ELR (cell line): ENCODE measurements around the gene DPM2.

Experiments used
- DNase-seq: peaks from one replicate; pipeline ENCODE4 v3.0.0-alpha.2; 2015; ENCODE audit warnings: low read depth

Gene DPM2

DNA sequence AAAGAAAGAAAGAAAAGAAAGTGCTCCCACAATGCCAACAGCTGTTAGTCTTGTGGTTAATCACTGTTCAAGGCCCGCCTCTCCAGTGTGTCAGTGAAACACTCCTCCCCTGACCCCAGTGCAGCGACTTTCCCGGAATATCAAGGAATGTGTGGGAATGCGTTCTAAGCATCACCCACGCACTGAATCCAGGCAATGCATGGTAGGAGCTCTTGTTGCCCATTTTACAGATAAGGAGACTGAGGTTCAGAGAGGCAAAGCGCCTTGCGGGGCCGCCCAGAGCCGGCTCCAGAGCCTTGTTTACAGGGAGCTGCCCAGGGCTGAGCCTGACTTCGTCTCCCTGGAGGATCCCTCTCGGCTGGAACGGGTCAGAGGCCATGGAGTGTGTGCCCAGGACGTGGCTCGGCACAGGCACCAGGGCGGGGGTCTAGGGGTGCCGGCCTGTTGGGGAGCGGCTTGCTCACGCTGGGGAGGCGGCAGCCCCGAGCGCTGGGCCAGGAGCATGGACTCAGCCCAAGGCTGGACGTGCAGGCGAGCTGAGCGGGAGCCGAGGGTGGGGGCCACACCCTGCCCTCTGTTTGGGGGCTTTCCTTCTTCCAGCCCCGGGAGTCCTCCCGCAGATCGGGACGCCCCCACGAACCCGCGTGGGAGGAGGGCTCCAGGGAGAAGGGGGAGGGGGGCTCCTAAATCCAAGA is 39.1 kb downstream of the DPM2 start:
- peak; percentile 73 for DNase-seq

DNA sequence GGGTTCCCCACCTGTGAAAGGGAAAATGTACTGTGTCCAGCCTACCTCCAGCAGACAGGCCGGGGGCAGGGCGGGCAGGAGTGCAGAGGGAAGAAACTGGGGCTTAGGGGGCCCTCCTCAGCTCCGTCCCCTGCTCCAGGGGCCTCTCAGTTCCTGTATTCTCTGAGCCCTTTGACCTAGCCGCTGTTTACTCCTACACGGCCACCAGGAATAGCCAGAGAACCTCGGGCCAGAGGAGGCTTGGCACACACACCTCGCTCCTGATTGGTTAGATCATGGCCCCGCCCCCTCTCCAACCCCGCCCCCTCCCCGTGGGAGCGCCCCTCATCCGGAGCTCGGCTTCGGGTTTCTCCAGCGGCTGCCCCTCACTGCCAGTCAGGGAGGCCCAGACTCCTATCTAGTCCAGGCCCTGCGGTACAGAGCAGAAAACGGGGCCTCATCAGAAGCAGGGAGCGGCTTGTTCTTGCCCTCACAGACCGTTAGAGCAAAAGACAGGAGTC is 40.4 kb downstream of the DPM2 start:
- DNase-seq = peak; percentile 68

DNA sequence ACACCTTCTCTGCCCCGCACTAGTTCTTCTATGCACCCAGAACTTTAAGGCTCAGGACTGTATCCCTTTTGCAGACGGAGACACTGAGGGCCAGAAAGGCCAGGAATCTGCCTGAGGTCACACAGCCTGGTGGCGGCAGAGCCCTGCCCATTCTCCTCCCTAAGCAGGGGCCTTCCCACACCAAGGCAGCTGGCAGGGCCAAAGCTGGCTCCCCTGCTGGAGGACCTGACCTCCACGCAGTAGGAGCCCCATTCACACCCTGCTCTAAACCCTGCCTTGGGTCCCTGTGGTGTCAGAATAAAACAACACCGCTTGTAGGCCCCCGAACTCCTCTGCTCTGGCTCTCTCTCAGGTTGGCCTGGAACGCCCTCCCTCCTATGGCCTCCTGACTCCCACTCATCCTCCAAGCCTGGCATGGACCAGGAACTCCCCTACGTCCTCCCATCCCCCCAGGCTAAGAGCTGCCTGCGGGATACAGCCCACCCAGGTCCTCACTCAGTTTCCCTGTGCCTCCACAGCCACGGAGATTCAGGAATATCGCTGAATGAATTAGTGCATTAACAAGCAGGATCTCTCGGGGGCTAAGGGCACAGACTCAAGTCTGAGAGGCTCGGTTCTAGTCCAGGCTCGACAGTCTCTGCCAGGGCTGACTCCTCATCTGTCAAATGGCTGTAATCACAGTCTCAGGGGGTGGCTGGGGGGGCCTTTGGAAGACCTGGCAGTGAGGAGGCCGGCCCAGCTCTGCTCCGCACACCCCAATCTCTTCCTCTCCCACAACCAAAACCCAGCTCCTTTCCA is 41.1 kb downstream of the DPM2 start:
- DNase-seq = no peak

DNA sequence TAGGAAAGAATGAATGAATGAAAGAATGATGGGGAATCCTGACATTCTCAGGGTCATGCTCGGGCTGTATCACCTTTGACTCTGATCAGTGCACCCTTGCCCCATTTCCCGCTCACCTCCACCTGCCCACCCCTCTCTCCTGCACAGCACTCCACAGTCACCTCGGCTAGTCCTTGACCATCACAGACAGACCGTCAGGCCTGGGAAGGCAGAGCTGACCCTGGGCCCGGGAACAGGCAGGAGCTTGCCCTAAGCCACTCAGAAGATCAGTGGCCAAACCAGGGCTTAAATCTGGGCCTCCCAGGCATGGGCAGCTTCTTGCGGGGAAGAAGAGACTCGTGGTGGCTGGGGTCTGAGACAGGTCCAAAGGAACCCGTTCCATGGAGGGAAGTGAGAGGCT is 41.8 kb downstream of the DPM2 start:
- DNase-seq = no peak

DNA sequence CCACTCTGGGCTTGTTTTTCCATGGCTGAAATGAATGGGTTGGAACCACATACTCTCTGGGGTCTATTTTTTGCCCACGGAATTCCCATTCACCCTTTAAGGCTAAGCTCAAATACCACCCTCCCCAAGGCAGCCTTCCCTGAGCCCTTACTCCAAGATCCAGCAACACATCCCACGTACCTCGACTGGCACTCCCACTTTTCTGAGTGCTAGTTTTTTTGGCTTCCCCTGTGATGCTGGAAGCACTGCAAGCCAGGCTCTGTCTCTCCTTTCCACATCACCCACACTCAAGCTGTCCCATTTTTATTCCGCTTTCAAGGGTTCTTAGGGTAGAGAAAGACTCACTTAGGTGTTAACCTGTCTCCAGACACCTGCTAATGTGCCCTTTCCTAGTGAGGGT is 44.3 kb downstream of the DPM2 start:
- DNase-seq = no peak

DNA sequence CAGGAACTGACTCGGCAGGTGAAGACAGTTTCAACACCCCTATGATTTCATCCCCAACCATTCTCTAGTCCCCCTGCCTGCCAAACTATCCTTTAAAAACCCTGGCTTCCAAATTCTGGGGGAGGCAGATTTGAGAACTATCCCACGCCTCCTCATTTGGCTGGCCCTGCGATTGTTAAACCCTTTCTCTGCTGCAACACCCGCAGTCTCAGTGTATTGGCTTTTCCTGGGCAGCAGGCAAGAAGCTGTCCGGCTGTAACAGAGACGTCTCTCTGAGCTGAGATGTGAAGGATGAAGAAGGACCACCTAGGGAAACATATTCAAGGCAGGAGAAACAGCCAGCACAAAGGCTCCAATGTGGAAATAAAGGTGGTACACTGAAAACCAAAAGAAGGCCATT is 44.8 kb downstream of the DPM2 start:
- DNase-seq = no peak

DNA sequence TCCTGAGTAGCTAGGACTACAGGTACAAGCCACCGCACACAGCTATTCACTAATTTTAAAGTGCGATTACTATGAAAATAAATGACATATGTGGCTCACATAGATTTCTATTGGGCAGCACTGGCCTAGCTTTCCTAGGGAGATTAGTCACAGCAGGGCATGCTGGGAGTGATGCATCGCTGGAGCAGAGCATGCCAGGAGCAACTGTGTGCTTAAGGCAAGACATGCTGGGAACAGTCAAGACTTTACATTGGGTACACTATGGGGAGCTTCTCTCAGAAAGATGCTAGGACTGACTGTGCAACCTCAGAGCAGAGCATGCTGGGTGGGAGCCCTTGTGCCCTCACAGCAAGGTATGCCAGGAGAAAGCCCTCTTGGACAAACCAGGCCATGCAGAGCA is 47.6 kb downstream of the DPM2 start:
- DNase-seq = peak; percentile 44

DNA sequence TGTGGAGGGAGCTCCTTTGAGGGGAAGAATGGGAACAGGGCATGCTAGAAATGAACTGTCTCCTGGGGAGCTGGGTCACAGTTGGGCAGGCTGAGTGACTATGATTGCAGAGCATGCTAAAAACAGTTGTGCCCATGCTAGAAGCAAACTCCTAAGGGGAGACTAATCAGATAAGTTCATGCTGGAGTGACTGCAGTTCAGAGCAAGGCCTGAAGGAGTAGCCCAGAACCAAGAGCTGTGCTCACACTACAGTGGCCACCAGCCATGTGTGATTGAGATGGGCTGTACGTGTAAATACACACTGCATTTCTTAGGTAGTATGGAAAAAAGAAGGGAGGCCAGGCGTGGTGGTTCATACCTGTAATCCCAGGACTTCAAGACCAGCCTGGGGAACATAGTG is 49.9 kb downstream of the DPM2 start:
- peak; percentile 45 for DNase-seq

DNA sequence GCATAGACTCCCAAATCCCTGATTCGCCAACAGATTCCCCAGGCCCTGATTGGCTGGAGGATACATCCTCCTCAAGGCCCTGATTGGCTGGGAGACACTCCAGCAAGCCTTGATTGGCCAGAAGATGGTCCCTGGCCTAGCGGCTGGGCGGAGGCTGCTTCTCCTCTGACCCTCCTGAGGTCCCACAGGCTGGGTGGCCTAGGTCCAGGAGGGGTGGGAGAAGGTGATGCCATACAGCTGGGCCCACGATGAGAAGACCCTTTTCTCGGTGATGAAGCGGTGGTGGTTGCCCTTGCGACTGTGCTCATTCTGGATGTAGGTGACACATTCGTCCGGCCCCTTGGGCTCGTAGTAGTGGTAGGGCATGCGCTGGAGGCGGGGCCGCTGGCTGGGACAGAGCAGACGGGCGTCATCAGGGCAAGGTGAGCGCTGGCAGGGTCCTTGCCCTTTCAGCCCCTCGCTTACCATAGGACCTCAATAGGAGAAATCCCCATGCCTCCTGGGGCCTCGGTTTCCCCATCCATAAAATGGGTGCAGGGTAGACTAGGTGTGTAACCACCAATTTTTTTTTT is 51.2 kb downstream of the DPM2 start:
- DNase-seq = peak; percentile 35

DNA sequence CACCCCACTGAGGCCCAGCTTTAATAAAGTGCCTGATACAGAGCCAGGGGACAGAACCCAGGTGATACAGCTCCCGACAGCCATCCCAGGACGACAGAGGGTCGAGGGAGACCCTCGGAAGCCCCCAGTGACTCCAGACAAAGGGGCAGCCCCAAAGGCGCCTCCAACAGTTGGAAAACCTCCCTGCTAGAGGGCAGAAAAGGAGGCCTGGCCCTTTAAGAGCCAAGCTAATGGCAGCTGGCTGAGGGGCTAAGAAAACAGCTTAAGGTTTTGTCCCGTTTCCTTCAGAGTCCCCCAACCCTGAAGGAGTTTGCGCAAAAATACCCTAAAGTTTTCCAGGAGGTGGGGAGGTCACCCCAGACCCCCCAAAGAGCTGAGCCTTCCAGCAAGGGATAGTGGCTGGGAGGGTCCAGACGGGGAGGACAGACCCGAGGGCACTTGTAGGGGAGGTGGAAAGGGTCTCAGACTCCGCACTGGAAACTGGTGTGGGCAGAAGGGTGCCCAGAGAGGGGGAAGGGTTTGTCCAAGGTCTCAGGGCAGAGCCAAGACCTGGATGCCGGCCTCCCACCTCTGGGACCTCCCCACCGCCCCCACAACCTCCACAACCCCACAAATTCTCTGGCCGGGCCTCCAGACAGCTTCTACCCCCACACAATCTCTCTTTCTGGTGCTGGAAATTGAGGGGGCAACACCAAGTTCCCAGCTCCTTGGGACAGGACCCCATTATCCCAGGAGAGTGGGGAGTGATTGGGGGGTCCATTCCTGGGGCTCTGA is 52.0 kb downstream of the DPM2 start:
- DNase-seq = no peak
